ENCODE measurements around the gene SYNJ1. TPM values are rescaled to one million over a fixed set of nuclear protein-coding genes. Genes with fewer than 3 reads are reported as not detected.

Gene SYNJ1
- polyA plus RNA-seq, 3 donors, result 4.0 to 16.5 (median 8.1) TPM

DNA sequence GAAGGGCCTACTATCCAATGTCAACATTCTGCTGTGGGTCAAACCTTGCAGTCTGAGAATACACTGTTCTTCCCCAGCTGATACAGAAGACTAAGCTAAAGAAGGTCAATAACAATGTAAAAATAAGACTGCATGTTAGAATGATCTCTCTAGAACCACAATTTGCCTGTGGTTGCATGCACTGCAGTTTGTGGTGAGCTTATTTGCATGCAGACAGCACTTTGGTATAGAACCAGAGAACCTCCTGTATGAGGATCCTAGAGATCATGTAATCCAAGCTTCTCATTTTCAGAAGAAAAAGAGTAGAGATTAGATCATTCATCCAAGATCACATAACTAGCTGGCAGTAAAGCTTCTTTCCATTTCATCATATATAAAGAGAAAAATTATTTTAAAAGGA, 15.8 kb downstream of the SYNJ1 start:
- no peak for DNase-seq
- Mint-ChIP-seq H3K36me3 (peaks cover 16 to 27% of the 10 kb centered on the region in 2 donors), H3K4me3 (no peak overlapping the region), H3K27me3 (ENCODE audit: low read depth in 3 of 3) (no peaks in the 10 kb centered on the region), H3K27ac (no peak overlapping the region), H3K4me1 (peaks cover 4% of the 10 kb centered on the region), H3K9me3 (peaks cover 0 to 3% (median 0%) of the 10 kb centered on the region in 7 donors)
- no peaks in the 10 kb centered on the region for H3K27me3 ChIP-seq (ENCODE audit: control insufficient read depth in 2 of 2, insufficient read depth in 2 of 2, low read length in 2 of 2)
- no peak overlapping the region for H3K4me2 ChIP-seq (replicated peaks; ENCODE audit: extremely low read depth, low read length, poor library complexity, severe bottlenecking)
- H2AFZ ChIP-seq (ENCODE audit: insufficient read depth, low read depth, low read length, poor library complexity, severe bottlenecking), result no peak overlapping the region
- H3K4me1 ChIP-seq (ENCODE audit: control insufficient read depth in 1 of 2, insufficient read depth in 2 of 2, low read length in 2 of 2), result no peaks in the 10 kb centered on the region
- TF ChIP-seq, protein P1, sequence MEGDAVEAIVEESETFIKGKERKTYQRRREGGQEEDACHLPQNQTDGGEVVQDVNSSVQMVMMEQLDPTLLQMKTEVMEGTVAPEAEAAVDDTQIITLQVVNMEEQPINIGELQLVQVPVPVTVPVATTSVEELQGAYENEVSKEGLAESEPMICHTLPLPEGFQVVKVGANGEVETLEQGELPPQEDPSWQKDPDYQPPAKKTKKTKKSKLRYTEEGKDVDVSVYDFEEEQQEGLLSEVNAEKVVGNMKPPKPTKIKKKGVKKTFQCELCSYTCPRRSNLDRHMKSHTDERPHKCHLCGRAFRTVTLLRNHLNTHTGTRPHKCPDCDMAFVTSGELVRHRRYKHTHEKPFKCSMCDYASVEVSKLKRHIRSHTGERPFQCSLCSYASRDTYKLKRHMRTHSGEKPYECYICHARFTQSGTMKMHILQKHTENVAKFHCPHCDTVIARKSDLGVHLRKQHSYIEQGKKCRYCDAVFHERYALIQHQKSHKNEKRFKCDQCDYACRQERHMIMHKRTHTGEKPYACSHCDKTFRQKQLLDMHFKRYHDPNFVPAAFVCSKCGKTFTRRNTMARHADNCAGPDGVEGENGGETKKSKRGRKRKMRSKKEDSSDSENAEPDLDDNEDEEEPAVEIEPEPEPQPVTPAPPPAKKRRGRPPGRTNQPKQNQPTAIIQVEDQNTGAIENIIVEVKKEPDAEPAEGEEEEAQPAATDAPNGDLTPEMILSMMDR (IDR thresholded peaks at IDR 0.05), result no peak
- no peak overlapping the region for H3K27ac ChIP-seq (ENCODE audit: low read depth in 1 of 2, low read length in 2 of 2)
- H4K20me1 ChIP-seq (ENCODE audit: insufficient read depth, low read length), result peaks cover 77% of the 10 kb centered on the region
- H3K36me3 ChIP-seq (replicated peaks in 1 of 2; ENCODE audit: control insufficient read depth in 1 of 2, insufficient read depth in 2 of 2, low read length in 2 of 2), result peaks cover 0 to 16% of the 10 kb centered on the region in 2 donors
- intact Hi-C loops (cut with micrococcal nuclease), result no loop called here
- no peak overlapping the region for H3K4me3 ChIP-seq (replicated peaks in 1 of 3; ENCODE audit: low read depth in 2 of 3, low read length in 3 of 3)
- no peak overlapping the region for H3K9ac ChIP-seq (ENCODE audit: insufficient read depth, low read length, poor library complexity, severe bottlenecking)
- no peaks in the 10 kb centered on the region for H3K9me3 ChIP-seq (replicated peaks in 1 of 2; ENCODE audit: control insufficient read depth in 1 of 2, insufficient read depth in 1 of 2, low read length in 2 of 2)
- H3K79me2 ChIP-seq (ENCODE audit: insufficient read depth, low read length), result peaks cover 75% of the 10 kb centered on the region

DNA sequence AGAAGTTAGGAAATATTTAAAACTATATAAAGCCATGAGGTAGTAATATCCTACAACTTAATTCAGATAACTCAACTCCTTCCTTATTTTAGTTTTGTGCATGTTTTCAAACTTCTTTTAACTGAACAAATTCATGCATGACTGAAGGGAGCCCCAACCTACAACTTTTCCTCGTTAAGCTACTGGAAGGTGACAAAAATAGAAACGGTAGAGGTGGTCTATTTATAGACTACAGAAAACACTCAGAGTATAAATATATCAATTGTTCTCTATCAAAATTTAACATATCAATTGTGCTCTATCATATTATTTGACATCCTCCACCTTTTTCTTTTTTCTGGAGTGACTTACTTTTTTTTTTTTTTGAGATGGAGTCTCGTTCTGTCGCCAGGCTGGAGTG, 16.8 kb downstream of the SYNJ1 start:
- no peak overlapping the region for H3K9ac ChIP-seq (ENCODE audit: insufficient read depth, low read length, poor library complexity, severe bottlenecking)
- no peak overlapping the region for H3K4me2 ChIP-seq (replicated peaks; ENCODE audit: extremely low read depth, low read length, poor library complexity, severe bottlenecking)
- no CpG with 5 or more reads among the region's 4 CpGs for WGBS (ENCODE audit: insufficient coverage)
- H3K4me1 Mint-ChIP-seq, result peaks cover 4% of the 10 kb centered on the region
- H3K27me3 Mint-ChIP-seq (ENCODE audit: low read depth in 3 of 3), result no peaks in the 10 kb centered on the region
- no peaks in the 10 kb centered on the region for H3K9me3 ChIP-seq (replicated peaks in 1 of 2; ENCODE audit: control insufficient read depth in 1 of 2, insufficient read depth in 1 of 2, low read length in 2 of 2)
- H3K27ac ChIP-seq (ENCODE audit: low read depth in 1 of 2, low read length in 2 of 2), result no peak overlapping the region
- intact Hi-C loops (cut with micrococcal nuclease), result no loop called here
- H3K27ac Mint-ChIP-seq, result no peak overlapping the region
- H3K27me3 ChIP-seq (ENCODE audit: control insufficient read depth in 2 of 2, insufficient read depth in 2 of 2, low read length in 2 of 2), result no peaks in the 10 kb centered on the region
- DNase-seq, result no peak
- H3K4me3 Mint-ChIP-seq, result no peak overlapping the region
- H3K36me3 Mint-ChIP-seq, result peaks cover 15 to 20% of the 10 kb centered on the region in 2 donors
- H2AFZ ChIP-seq (ENCODE audit: insufficient read depth, low read depth, low read length, poor library complexity, severe bottlenecking), result no peak overlapping the region
- peaks cover 74% of the 10 kb centered on the region for H4K20me1 ChIP-seq (ENCODE audit: insufficient read depth, low read length)
- H3K4me3 ChIP-seq (replicated peaks in 1 of 3; ENCODE audit: low read depth in 2 of 3, low read length in 3 of 3), result no peak overlapping the region
- H3K36me3 ChIP-seq (replicated peaks in 1 of 2; ENCODE audit: control insufficient read depth in 1 of 2, insufficient read depth in 2 of 2, low read length in 2 of 2), result peaks cover 0 to 16% of the 10 kb centered on the region in 2 donors
- TF ChIP-seq, protein P1 (IDR thresholded peaks at IDR 0.05), result no peak
- no peaks in the 10 kb centered on the region for H3K9me3 Mint-ChIP-seq
- H3K79me2 ChIP-seq (ENCODE audit: insufficient read depth, low read length), result peaks cover 72% of the 10 kb centered on the region
- H3K4me1 ChIP-seq (ENCODE audit: control insufficient read depth in 1 of 2, insufficient read depth in 2 of 2, low read length in 2 of 2), result no peaks in the 10 kb centered on the region
